Ishikawa (cell line): ENCODE results near the gene NT5DC3.

ENCODE experiments used
- CEBPB ChIP-seq: IDR thresholded peaks from 2 replicates; pipeline ENCODE4 v1.6.1; 2012
- CREB1 ChIP-seq: IDR thresholded peaks from 2 replicates; pipeline ENCODE4 v1.6.1; 2012; ENCODE audit warnings: low read depth
- EGR1 ChIP-seq: IDR thresholded peaks from 2 replicates; pipeline ENCODE4 v1.6.1; 2012
- EP300 ChIP-seq: IDR thresholded peaks from 2 replicates; pipeline ENCODE4 v1.6.1; 2012; ENCODE audit warnings: borderline replicate concordance
- FOXM1 ChIP-seq: IDR thresholded peaks from 2 replicates; pipeline ENCODE4 v1.6.1; 2012; ENCODE audit warnings: low read depth, borderline replicate concordance
- NFIC ChIP-seq: IDR thresholded peaks from 2 replicates; pipeline ENCODE4 v1.6.1; 2012
- RAD21 ChIP-seq: IDR thresholded peaks from 2 replicates; pipeline ENCODE4 v1.6.1; 2012; ENCODE audit warnings: low read depth
- TAF1 ChIP-seq: IDR thresholded peaks from 2 replicates; pipeline ENCODE4 v1.6.1; 2012; ENCODE audit warnings: low read depth, mild to moderate bottlenecking
- TCF12 ChIP-seq: IDR thresholded peaks from 2 replicates; pipeline ENCODE4 v1.6.1; 2012; ENCODE audit warnings: low read depth
- TEAD4 ChIP-seq: IDR thresholded peaks from 2 replicates; pipeline ENCODE4 v1.6.1; 2012
- YY1 ChIP-seq: IDR thresholded peaks from 2 replicates; pipeline ENCODE4 v1.6.1; 2012; ENCODE audit warnings: low read depth
- ZBTB7A ChIP-seq: IDR thresholded peaks from 2 replicates; pipeline ENCODE4 v1.6.1; 2012; ENCODE audit warnings: low read depth
- TF ChIP-seq, protein P1 (sequence below): IDR thresholded peaks from 2 replicates; pipeline ENCODE4 v1.6.1; 2012; ENCODE audit warnings: low read depth, mild to moderate bottlenecking
- TF ChIP-seq, protein P2 (sequence below): IDR thresholded peaks from 2 replicates; pipeline ENCODE4 v1.6.1; 2012
- TF ChIP-seq, protein P3 (sequence below): IDR thresholded peaks from 2 replicates; pipeline ENCODE4 v1.6.1; 2012

Gene NT5DC3

DNA sequence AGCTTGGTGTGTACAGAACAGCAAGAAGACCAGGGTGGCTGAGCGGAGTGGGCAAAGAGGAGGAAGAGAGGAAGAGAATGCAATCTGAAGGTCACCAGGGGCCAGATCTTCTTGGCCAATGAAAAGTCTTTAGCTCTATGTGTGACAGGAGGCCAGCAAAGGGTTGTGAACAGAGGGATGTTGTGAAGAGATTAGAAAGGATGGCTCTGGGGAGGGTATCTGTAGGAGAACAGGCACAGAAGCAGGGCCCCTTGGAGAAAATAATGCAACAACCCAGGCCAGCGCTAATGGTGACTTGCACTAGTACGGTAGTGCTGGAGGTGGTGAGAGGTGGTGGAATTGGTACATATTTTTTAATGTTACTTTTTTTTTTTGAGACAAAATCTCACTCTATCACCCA, 97.2 kb downstream of the NT5DC3 start:
- no peak for TF ChIP-seq ZBTB7A
- TF ChIP-seq, protein P1, sequence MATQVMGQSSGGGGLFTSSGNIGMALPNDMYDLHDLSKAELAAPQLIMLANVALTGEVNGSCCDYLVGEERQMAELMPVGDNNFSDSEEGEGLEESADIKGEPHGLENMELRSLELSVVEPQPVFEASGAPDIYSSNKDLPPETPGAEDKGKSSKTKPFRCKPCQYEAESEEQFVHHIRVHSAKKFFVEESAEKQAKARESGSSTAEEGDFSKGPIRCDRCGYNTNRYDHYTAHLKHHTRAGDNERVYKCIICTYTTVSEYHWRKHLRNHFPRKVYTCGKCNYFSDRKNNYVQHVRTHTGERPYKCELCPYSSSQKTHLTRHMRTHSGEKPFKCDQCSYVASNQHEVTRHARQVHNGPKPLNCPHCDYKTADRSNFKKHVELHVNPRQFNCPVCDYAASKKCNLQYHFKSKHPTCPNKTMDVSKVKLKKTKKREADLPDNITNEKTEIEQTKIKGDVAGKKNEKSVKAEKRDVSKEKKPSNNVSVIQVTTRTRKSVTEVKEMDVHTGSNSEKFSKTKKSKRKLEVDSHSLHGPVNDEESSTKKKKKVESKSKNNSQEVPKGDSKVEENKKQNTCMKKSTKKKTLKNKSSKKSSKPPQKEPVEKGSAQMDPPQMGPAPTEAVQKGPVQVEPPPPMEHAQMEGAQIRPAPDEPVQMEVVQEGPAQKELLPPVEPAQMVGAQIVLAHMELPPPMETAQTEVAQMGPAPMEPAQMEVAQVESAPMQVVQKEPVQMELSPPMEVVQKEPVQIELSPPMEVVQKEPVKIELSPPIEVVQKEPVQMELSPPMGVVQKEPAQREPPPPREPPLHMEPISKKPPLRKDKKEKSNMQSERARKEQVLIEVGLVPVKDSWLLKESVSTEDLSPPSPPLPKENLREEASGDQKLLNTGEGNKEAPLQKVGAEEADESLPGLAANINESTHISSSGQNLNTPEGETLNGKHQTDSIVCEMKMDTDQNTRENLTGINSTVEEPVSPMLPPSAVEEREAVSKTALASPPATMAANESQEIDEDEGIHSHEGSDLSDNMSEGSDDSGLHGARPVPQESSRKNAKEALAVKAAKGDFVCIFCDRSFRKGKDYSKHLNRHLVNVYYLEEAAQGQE, result no peak
- TF ChIP-seq, protein P2, sequence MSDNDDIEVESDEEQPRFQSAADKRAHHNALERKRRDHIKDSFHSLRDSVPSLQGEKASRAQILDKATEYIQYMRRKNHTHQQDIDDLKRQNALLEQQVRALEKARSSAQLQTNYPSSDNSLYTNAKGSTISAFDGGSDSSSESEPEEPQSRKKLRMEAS, result no peak

GRCh38 chr12:103742349-103742932, 98.6 kb downstream of the NT5DC3 start:
- no peak for TF ChIP-seq EP300
- no peak for TF ChIP-seq ZBTB7A
- TF ChIP-seq, protein P3, sequence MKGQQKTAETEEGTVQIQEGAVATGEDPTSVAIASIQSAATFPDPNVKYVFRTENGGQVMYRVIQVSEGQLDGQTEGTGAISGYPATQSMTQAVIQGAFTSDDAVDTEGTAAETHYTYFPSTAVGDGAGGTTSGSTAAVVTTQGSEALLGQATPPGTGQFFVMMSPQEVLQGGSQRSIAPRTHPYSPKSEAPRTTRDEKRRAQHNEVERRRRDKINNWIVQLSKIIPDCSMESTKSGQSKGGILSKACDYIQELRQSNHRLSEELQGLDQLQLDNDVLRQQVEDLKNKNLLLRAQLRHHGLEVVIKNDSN, result no peak
- TF ChIP-seq CREB1, result no peak
- TF ChIP-seq TEAD4, result no peak
- no peak for TF ChIP-seq NFIC
- TF ChIP-seq EGR1, result no peak
- TF ChIP-seq TAF1, result no peak
- TF ChIP-seq YY1, result no peak
- no peak for TF ChIP-seq TCF12
- TF ChIP-seq, protein P1, result no peak
- TF ChIP-seq, protein P2, result no peak
- no peak for TF ChIP-seq FOXM1
- TF ChIP-seq RAD21, result no peak
- no peak for TF ChIP-seq CEBPB

DNA sequence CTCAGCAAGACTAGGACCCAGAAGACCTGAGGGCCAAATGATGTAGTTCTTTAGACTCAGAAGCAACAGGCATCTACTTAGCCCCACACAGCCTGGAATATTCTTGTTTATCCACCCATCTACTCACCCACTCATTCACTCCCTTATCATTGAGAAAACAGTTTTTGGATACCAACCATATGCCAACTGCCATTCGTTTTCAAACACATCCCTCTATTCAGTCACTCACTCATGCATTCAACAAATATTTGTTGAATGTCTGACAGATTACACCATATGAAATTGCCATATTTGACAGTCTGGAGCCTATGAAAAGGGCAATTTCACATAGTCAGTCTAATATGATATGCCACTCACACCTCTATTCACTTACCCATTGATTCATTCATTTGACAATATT, 103.2 kb downstream of the NT5DC3 start:
- TF ChIP-seq EP300 (no peak), YY1 (no peak), TEAD4 (no peak), NFIC (no peak), CEBPB (no peak), EGR1 (no peak), CREB1 (no peak), ZBTB7A (no peak), RAD21 (no peak), TCF12 (no peak), FOXM1 (no peak), TAF1 (no peak)
- TF ChIP-seq, protein P3, result no peak
- TF ChIP-seq, protein P1, result no peak
- TF ChIP-seq, protein P2, result no peak

DNA sequence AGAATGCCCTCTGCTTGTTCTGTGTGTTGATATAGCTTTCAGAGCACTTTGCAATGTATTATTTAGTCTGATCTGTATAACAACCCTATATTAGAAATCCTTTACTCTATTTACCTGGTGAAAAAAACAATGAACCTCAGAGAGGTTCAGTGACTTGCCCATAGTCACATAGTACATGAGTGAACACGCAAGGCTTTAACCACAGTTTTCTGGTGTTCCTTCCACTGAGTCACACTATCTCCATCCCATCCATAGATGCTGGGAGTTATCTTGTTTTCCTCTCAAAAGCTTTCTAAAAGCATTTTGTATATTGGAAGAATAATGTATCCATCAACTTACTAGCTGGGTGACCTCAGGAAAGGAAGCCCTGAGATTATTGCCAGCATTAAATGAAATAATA, 104.5 kb downstream of the NT5DC3 start:
- no peak for TF ChIP-seq EGR1
- no peak for TF ChIP-seq ZBTB7A
- no peak for TF ChIP-seq TEAD4
- TF ChIP-seq, protein P3, result no peak
- no peak for TF ChIP-seq EP300
- no peak for TF ChIP-seq TAF1
- TF ChIP-seq YY1, result no peak
- TF ChIP-seq, protein P1, result no peak
- TF ChIP-seq FOXM1, result no peak
- no peak for TF ChIP-seq TCF12
- no peak for TF ChIP-seq CEBPB
